HUDEP-2 (cell line): ENCODE data around the gene CCDC85C.
"Not testable (repeated sequence)": the region's sequence is repeated elsewhere in the genome, so short reads cannot be mapped to it uniquely, and the experiment has no call there.

Experiments
- DNase-seq, 76 experiments: peaks; one replicate each; lab custom pipeline; 2025; ENCODE audit not compliant: unreplicated experiment in 76 of 76; lab: John Stamatoyannopoulos, UW

The CCDC85C gene

DNA sequence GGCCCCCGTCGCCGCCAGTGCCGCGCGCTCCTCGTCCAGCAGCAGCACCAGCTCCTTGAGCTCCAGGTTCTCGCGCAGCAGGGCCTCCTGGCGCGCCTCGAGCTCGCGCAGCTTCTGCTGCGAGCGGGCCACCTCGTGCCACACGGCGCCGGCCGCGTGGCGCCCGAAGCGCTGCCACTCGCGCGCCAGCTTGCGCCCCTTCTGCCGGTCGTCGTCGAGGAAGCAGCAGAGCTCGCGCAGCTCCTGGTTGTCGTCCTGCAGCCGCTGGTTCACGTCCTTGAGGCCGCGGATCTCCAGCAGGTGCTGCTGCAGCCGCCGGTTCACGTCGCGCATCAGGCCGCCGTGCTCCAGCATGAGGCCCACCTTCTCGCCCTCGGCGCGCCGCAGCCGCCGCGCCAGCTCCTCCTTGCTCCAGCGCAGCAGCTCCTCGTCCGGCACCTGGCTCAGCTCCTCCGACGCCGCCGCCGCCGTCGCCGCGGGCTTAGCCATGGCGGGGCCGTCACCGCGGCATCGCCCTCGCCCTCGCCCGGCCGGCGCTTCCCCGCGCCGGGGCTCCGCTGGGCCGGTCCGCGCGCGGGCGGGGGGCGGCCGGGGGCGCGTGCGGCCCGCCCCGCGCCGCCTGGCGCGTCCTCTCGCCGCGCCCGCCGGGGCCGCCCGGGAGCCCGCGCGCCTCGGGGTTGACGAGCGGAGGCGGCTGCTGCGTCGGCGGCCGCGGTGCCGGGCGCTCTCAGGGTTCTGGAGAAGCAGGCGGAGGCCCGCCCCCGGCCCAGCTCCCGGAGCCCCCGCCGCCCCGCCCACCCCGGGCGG lies at the start of gene CCDC85C:
Gene CCDC85C, minus strand, starts transcription at position 737 of the 807 bp plus-strand sequence. Its CDS starts 248 bp downstream, at position 489.
- peak in 6 of 76 experiments; percentile 2 to 25 (median 16) for DNase-seq

DNA sequence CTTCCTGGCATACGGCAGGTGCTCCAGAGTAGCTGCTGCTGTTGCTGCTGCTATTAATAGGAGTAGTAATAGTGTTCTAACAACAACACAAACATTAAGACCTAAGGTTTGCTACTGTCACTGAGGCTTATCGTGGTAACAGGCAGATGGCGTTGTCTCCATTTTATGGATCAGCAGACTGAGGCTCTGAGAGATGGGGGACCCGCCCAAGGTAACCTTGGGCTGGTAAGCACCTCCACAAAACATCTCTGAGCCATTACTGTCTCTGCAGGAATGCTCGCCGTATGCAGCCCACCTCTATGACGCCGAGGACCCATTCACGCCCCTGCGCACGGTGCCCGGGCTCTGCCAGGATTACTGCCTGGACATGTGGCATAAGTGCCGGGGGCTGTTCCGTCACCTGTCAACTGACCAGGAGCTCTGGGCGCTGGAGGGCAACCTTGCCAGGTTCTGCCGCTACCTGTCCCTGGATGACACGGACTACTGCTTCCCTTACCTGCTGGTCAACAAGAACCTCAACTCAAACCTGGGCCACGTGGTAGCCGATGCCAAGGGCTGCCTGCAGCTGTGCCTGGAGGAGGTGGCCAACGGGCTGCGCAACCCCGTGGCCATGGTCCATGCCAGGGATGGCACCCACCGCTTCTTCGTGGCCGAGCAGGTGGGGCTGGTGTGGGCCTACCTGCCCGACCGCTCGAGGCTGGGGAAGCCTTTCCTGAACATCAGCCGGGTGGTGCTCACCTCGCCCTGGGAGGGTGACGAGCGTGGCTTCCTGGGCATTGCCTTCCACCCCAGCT lies 48.1 kb upstream of the CCDC85C start:
- no peak for DNase-seq

DNA sequence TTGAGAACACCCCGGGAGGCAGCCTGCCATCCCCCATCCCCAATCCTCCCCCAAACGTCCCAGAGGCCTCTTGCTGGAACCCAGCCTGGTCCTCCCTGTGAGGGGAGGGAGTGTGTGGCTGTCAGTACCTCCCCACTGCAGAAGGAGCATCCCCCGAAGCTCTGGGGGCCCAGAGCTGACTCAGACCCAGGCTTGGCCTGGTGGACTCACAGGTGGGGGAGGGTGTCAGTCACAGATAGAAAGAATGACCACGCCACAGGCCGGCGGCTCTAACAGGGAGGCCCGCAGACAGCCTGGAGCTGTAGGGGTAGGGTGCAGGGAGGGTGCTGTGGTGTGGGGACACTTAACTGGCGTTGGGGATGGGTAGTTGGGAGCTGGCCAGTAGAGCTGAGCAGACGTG lies 46.2 kb upstream of the CCDC85C start:
- DNase-seq, result no peak

DNA sequence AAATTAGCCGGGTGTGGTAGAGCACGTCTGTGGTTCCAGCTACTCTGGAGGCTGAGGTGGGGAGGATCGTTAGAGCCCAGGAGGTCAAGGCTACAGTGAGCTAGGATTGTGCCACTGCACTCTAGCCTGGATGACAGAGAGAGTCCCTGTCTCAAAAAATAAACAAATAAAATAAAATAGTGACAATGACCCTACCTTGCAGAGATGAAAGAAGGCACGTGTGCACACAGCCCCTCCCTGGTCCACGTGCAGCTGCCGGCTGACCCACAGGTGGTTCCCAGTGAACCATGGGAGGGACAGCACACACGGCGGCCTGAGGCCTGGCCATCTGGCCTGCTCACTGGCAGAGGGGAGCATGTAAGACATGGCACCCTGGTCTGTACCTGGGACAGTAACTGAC lies 45.6 kb upstream of the CCDC85C start:
- no peak for DNase-seq

DNA sequence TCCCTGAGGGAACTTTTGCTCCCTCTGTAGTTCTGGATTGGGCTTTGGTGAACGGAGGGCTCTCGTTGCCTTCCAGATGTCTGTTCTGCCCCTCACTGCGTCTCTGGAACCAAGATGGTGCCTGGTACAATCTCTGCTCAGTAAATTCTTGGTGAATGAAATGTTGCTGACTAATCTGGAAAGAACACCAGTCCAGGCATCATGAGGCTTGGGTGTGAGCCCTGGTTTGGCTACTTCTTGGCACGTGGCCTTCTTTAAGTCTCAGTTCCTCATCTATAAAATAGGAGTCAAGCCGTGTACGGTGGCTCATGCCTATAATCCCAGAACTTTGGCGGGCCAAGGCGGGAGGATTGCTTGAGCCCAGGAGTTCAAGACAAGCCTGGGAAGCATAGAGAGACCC lies 45.2 kb upstream of the CCDC85C start:
- no peak for DNase-seq

DNA sequence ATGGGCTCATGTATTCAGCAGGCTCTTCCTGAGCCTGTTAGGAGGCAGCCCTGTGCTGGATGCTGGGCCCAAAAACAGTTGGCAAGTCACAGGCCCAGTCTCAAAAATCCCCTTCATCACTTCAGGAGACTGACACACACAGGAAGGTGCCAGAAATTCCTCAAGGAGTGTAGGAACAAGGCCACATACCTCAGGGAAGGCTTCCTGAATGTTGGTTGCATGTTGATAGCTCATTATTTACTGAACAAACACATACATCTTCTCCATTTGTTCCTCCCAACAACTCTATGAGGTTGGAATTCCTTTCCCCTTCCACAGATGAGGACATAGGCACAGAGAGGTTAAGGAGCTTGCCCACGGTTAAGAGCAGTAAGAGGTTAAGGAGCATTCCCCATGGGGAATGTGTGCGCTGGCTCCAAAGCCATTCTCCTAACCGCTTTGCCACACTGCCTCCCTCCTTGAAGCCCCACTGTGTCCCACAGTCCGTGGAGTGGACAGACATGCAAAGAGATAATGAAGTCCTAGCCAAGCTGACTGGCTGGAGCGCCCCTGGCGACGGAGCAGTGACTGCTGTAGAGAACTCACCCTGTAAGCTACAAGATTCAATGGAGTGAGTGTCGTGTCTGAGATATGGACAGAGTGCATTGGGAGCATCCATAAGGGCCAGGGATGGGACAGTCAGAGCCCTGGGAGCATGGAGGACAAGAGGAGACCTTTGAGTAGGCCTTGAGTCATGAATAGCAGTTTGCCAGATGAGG lies 44.2 kb upstream of the CCDC85C start:
- no peak for DNase-seq

DNA sequence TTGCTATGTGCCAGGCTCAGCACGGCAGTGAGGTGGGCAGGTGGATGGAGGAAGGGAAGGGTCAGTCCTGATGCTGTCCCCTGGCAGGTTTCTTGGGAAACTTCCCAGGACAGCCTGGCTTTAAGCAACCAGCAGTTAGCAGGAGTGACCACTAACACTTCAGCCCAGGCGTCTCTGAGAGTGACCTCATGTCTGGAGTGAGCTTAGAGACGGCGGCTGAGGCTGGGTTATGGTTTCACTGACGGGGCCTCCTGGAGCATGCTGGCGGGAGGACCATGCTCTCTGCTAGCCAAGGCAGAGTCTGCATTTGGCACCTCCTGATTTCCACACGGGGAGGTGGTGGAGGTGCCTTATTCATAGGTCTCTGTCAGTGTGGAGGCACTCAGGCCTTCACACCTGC lies 43.4 kb upstream of the CCDC85C start:
- DNase-seq, result no peak

DNA sequence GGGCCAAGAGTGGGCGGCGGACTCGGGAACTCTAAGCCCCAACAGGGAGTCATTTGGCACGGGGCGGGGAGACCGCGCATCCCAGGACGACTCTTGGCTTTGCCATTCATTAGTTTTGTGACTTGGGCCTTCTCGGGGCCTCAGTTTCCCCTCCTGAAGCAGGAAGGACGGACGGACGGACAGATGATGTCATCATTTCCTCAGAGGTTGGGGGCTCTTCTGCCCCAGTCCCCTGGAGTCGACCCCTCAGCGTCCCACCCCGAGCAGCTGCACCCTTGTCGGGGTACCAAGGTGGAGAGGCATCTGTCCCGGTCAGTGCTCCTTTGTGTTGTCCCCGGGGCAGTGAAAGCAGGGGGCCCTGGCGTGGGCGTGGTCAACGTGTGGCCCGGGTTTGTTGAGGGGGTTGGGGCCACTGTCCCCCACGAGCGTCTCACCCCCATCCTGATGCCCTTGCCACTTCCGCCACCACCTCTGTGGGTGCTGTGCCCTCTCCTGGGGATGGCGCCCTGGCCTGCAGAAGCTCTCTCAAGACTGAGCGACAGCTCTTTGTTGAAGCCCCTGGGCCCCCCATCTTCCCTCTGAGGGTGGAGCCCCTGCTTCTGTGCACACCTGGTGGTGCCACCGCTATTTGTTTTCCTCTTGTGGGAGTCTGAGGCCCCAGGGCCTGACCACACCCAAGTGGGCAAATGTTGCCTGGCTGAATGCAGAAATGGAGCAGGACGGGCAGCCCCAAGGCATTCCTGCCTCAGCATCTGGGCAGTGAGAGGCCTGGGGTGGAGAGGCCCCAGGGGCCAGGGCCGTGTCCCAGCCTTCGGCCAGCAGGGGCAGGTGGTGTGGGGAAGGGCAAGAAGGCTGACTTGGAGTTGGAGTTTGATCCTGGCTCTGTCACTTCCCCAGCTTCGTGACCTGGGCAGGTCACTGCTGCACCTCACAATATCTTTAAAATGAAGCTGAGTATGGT lies 41.8 kb upstream of the CCDC85C start:
- no peak for DNase-seq

DNA sequence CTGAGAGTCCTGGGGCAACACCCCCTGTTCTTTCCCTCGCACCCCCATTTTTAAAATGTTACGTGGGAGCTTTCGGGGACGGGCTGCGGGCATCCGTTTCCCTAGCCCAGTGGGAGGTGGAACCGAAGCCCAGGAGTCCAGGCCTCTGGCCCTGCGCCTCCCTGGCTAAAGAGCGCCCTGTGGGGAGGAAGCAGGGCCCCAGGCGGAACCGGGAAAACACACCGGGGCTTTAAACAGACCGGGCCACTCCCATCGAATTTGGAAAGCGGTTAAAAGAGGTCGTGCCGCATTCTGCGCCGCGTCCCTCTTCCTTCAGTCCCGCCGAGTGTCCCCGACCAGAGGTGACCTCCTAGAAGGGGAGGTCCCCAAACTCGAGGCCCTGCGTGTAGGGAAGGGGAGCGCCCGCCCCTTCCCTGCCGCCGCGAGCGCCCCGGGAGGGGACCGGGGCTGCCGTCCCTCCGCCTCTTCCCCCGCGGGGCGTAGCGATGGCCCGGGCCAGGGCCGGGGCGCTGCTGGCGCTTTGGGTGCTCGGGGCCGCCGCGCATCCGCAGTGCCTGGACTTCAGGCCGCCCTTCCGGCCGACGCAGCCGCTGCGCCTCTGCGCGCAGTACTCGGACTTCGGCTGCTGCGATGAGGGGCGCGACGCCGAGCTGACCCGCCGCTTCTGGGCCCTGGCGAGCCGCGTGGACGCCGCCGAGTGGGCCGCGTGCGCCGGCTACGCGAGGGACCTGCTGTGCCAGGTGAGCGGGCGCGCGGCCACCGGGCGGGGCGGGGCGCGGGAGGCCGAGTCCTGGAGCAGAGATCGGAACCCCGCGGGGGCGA lies 40.9 kb upstream of the CCDC85C start, which contains the start of gene HHIPL1:
Gene HHIPL1, plus strand, starts transcription at position 407 of the 822 bp plus-strand sequence. Its CDS starts 79 bp downstream, at position 486.
- DNase-seq, result no peak

DNA sequence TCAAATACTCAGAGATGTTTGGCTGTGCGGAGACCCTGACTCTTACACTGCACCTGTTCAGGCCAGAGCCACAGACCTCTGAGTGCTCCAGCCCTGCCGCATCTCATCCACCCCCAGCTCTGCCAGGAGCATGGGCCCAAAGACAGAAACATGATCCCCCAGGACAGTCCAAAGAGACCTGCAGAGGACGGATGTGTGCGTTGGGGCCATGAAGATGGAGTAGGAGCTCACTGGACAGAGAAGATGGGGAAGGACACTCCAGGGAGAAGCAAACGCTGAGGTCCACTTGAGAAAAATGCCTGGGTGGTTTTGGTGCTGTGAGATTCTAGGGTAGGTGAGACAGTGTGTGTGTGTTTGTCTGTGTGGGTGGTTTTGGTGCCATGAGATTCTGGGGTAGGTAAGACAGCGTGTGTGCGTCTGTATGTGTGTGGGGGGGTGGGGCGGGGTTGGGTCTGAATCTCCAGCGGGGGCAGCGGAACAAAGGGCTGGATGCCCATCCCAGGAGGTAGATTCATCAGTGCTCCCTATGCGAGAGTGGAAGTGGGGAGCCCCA lies 40.1 kb upstream of the CCDC85C start:
- no peak for DNase-seq

DNA sequence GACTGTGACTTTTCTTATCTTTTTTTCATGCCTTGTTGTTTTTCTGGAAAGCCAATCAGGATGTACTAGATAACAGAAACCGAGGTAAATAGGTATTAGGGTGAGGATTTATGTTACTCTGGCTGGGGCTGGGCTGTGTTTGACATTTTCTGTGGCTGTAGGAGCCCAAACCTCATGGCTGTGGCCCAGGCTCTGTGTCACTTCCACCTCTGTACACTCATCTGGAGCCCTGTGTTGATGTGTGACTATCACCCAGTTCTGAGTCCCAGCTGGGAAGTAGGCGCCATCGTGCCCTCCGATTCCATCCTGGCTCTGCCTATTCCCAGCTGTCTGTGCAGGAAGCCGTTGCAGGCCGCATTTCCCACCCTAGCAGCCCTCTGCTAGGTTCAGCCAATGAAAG lies 39.3 kb upstream of the CCDC85C start:
- DNase-seq, result no peak

DNA sequence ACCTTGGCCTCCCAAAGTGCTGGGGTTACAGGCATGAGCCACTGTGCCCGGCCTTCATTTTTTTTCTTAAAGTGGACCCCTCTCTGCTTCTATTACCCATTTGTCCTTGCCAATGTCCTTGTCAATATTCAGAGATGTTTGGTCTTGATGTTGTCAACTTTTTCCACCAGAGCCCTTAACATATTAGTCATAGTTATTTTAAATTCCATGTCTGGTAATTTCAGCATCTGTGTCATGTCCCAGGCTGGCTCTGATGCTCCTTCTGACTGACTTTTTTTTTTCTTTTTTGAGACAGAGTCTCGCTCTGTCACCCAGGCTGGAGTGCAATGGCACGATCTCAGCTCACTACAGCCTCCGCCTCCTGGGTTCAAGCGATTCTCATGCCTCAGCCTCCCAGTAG lies 38.8 kb upstream of the CCDC85C start:
- DNase-seq, result not testable (repeated sequence)

DNA sequence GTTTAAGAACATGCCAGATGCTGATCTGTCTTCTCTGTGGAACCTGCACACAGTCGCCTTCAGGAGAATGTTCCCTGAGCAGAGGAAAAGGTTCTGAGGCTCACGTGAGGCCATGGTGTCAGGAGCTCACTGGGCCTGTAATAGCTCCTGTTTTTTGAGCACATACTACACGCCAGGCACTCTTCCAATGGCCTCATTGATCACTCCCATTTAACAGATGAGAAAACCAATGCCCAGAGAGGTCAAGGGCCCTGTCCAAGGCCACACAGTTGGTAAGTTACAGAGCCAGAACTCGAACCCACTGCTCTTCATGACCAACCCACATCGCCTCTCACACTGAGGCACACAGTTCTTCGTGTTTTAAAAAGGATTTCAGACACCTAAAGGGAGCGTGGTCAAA lies 33.6 kb upstream of the CCDC85C start:
- no peak for DNase-seq

DNA sequence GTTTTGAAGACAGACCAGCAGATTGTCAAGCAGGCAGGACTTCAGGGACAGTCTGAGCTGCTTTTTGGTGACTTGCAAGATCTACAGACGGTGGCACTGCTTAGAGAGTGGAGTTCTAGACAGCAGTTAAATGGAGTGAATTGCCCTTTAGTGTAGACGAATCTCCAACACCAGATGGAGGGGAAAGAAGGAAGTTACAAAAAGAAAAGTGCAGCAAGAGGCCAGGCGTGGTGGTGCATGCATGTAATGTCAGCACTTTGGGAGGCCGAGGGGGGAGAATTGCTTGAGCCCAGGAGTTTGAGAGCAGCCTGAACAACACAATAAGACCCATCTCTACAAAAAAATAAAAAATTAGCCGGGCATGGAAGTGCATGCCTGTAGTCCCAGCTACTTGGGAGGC lies 32.5 kb upstream of the CCDC85C start:
- DNase-seq, result no peak

DNA sequence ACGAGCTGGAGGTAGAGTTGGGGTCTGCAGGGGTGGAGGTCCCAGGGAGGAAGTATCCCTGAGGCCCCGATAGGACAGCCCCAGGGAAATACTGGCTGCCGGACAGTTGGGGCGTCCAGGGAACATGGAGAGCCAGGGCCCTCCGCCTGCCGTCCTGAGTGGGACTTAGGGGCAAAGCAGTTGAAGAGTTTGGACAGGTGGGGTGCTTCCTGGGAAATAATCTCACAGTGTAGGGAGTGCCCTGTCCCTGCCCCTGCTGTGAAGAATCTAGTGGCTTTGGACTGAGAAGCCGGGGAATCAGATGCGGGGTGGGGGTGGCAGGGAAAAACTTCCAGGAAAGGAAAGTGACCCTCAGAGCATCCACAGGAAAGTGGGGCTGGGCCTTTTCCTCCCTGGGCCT lies 31.1 kb upstream of the CCDC85C start:
- DNase-seq, result no peak

DNA sequence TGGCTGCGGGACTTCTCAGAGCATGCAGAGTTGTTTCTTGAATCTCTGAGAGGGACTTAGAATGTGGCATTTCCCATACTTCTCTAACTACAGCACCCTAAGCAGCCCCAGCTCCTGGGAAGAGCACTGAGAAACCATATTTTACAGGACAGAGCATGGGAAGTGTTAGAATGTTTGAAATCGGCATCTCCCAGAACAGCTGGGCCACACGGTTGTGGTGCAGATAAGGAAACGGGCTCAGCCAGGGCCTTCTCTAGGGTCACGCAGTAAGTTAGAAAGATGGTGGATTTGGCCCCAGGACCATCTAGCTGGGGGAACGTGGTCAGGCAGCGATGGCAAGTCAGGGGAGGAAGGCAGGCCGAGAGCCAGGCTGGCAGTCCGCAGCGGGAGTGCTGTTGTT lies 30.4 kb upstream of the CCDC85C start:
- no peak for DNase-seq

DNA sequence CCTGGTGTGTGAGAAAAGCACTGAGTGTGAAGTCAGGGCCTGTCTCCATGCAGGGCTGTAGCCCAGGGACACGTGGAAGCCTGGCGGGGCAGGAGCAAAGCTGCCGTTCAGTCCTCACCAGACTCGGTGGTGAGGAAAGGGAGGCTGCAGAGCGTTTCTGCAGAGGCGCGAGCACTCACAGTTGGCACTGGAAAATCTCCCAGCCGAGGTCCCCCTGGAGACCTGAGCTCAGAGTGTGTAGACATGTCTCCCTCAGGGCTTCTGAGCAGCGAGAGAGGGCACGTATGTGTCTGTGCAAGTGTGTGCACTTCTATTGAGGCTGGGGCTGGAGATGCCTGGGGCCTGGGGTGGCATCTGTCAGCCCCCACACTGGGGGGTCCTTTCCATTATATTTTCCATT lies 29.9 kb upstream of the CCDC85C start:
- DNase-seq, result no peak

DNA sequence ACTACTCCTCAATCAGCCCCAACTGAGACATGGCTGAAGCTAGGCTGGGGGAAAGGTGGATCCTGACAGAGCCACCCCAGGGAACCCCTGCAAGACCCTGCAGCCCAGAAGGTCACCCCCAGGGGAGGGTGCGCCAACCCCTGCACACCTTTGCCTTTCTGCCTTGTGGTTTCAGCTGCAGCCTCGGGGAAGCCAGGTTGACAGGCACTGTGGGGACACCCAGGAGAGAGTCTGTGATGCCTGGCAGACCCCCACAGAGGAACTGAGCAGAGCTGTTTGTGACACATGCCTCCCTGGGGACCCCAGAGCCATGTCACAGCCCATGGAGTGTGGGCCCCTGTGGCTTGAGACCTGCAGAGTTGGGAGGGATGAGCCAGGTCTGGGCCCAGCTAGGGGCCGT lies 29.1 kb upstream of the CCDC85C start:
- DNase-seq, result no peak
